ENCODE measurements around the gene CDH12. TPM values are rescaled to one million over a fixed set of nuclear protein-coding genes. Genes with fewer than 3 reads are reported as not detected.

The CDH12 gene
- total and polyA plus RNA-seq, 2 donors (not counting 3 experiments of a cell fraction or from before 2014, with no cell fraction given) = 0.03 TPM; not detected in 1

DNA sequence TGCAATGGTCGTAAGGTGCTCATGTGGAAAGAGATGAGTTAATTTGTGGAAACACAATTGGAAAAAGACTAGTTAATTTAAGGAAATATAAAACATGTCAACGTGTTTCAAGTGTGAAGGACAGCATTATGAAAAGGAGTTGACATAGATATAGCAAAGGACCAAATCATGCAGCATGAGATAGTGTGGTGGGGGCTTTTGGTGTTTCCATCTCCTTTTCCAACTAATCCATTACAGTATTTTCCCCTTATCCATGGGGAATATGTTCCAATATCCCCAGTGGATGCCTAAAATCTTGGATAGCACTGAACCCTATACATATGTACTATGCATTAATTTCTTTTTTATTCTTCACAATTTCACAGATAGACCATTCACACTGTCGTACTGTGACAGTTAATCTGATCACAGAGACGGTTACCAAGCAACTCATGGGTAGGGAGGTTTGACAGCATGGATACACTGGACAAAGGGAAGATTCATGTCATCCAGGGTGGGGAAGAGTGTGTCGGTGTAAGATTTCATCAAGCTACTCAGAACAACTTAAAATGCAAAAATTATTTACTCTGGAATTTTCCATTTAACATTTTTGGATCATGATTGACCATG, 238.6 kb downstream of the CDH12 start:
- BruUV-seq (replicated peaks) = no TSS peak
- DNase-seq (ENCODE audit: low read depth, low spot score) (no peak), FAIRE-seq (no peak)
- Histone ChIP-seq H3K9ac (replicated peaks; ENCODE audit: extremely low read depth, insufficient read depth, low read length) (no peak overlapping the region), H3K27ac (ENCODE audit: insufficient read depth, low read depth, low read length) (no peak overlapping the region), H3K79me2 (ENCODE audit: control insufficient read depth, insufficient read depth, low read length) (no peaks in the 10 kb centered on the region), H3K9me1 (replicated peaks; ENCODE audit: control insufficient read depth, extremely low read depth, insufficient read depth, low read length) (no peaks in the 10 kb centered on the region), H2AFZ (ENCODE audit: low read depth, low read length) (no peak overlapping the region), H3K9me3 (replicated peaks; ENCODE audit: control insufficient read depth, insufficient read depth, low read length) (no peaks in the 10 kb centered on the region), H4K20me1 (replicated peaks; ENCODE audit: control insufficient read depth, extremely low read depth, insufficient read depth, low read length) (no peaks in the 10 kb centered on the region), H3K27me3 (ENCODE audit: control insufficient read depth in 2 of 2, insufficient read depth in 2 of 2, low read length in 2 of 2) (no peaks in the 10 kb centered on the region), H3K4me1 (ENCODE audit: control insufficient read depth, extremely low read depth, insufficient read depth, low read length) (no peaks in the 10 kb centered on the region), H3K36me3 (ENCODE audit: control insufficient read depth in 2 of 2, extremely low read depth in 1 of 2, insufficient read depth in 2 of 2, low read length in 2 of 2) (no peaks in the 10 kb centered on the region), H3K4me2 (ENCODE audit: insufficient read depth, low read length) (no peak overlapping the region), H3K4me3 (replicated peaks in 1 of 3; ENCODE audit: insufficient read depth in 1 of 3, low read depth in 1 of 3, low read length in 3 of 3) (no peak overlapping the region)
- intact Hi-C loops (cut with micrococcal nuclease) = no loop called here
- dilution Hi-C loops (cut with MboI; ENCODE audit: extremely low pct_ligation_motif_present, low sequenced_read_pairs) = no loop called here
- CTCF ChIA-PET = no interaction called here
- TF ChIP-seq POLR2A (IDR thresholded peaks at IDR 0.05; ENCODE audit: low read depth, low read length) (no peak), GATA2 (IDR thresholded peaks at IDR 0.05; ENCODE audit: insufficient read depth, insufficient read length, low read depth, low read length) (no peak), POLR2AphosphoS5 (IDR thresholded peaks at IDR 0.05; ENCODE audit: insufficient read depth, low read depth, low read length) (no peak), FOS (IDR thresholded peaks at IDR 0.05; ENCODE audit: borderline replicate concordance, insufficient read depth, low read length) (no peak), MYC (IDR thresholded peaks at IDR 0.05; ENCODE audit: low read depth, low read length) (no peak), EZH2 (IDR thresholded peaks at IDR 0.05; ENCODE audit: borderline replicate concordance, low read depth, low read length, severe bottlenecking) (no peak), JUN (IDR thresholded peaks at IDR 0.05; ENCODE audit: borderline replicate concordance, insufficient read depth, insufficient read length, low read depth) (no peak)
- TF ChIP-seq, protein P1, sequence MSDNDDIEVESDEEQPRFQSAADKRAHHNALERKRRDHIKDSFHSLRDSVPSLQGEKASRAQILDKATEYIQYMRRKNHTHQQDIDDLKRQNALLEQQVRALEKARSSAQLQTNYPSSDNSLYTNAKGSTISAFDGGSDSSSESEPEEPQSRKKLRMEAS (IDR thresholded peaks at IDR 0.05; ENCODE audit: insufficient read depth, insufficient read length) = no peak
- TF ChIP-seq, protein P2, sequence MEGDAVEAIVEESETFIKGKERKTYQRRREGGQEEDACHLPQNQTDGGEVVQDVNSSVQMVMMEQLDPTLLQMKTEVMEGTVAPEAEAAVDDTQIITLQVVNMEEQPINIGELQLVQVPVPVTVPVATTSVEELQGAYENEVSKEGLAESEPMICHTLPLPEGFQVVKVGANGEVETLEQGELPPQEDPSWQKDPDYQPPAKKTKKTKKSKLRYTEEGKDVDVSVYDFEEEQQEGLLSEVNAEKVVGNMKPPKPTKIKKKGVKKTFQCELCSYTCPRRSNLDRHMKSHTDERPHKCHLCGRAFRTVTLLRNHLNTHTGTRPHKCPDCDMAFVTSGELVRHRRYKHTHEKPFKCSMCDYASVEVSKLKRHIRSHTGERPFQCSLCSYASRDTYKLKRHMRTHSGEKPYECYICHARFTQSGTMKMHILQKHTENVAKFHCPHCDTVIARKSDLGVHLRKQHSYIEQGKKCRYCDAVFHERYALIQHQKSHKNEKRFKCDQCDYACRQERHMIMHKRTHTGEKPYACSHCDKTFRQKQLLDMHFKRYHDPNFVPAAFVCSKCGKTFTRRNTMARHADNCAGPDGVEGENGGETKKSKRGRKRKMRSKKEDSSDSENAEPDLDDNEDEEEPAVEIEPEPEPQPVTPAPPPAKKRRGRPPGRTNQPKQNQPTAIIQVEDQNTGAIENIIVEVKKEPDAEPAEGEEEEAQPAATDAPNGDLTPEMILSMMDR (IDR thresholded peaks at IDR 0.05; ENCODE audit: extremely low read depth in 1 of 2, insufficient read depth in 1 of 2, low read depth in 1 of 2, low read length in 2 of 2) = no peak
- POLR2A ChIA-PET = no interaction called here

All from endothelial cell of umbilical vein (primary cell).